ENCODE data around the gene PCDH9.
"Not testable (repeated sequence)": the region's sequence is repeated elsewhere in the genome, so short reads cannot be mapped to it uniquely, and the experiment has no call there.

The PCDH9 gene

DNA sequence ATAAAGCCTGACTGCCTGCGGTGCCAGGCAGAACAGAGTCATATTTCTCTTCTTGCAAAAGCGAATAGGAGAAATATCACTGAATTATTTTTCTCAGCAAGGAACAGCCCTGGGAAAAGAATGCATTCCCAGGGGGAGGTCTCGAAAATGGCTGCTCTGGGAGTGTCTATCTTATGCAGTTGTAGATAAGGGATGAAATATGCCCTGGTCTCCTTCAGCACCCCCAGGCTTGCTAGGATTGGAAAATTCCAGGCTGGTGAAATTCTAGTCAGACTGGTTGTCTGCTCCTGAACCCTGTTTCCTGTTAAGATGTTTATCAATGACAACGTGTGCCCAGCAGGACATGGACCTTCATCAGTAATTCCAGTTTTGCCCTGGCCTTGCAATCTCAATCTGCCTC lies 469.5 kb downstream of the PCDH9 start:
- not testable (repeated sequence) for DNase-seq (ENCODE audit: low read depth in 3 of 3)

GRCh38 chr13:66759919-66760318 lies 470.2 kb downstream of the PCDH9 start:
- no peak for DNase-seq (ENCODE audit: low read depth in 3 of 3)

DNA sequence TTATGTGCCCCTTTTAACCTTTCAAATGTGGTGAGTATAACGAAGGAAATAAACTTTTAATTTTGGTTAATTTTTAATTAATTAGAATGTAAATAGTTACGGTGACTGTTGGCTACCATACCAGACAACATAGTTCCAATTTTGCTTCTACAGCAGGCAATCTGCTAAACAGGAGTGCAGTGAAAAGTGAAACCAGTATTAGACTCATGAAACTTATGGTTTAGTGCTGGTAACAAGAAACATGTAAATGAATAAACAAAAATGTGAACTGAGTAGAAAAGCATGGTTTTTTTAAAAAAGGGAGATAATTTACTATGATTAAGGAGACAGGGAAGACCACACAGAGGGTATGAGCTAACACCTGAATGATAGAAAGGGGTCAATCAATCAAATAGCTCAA lies 478.4 kb downstream of the PCDH9 start:
- no peak for DNase-seq (ENCODE audit: low read depth in 3 of 3)

DNA sequence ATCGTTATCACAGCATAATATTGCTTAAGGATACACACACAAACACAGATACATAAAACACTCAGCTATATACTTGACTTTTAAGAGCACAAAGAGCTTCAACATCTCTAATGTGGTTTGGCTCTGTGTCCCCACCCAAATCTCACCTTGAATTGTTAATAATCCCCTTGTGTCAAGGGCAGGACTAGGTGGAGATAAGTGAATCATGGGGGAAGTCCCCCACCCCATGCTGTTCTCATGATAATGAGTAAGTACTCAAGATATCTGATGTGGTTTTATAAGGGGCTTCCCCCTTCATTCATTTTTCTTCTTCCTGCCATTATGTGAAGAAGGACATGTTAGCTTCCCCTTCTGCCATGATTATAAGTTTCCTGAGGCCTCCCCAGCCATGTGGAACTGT lies 481.4 kb downstream of the PCDH9 start:
- no peak for DNase-seq (ENCODE audit: low read depth in 3 of 3)

DNA sequence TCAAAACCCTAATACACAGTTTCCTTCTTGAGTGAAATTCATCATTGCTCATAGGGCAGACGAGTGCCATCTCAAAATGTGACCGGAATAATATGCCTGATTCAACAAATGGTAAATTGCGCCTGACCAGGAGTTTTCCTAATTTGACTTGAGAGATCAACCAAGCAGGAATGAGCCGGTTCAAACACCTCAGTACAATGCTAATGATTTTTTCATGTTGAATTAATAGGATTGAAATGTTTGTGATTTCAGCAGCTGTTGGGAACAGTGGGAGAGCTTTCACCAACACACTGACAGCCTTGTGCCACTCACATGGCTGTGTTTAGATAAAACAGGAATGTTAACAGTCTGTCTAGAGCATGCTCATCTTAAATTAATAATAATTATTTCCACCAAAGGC lies 484.8 kb downstream of the PCDH9 start:
- no peak for DNase-seq (ENCODE audit: low read depth in 3 of 3)

GRCh38 chr13:66723576-66723975 lies 506.6 kb downstream of the PCDH9 start:
- no peak for DNase-seq (ENCODE audit: low read depth in 3 of 3)

DNA sequence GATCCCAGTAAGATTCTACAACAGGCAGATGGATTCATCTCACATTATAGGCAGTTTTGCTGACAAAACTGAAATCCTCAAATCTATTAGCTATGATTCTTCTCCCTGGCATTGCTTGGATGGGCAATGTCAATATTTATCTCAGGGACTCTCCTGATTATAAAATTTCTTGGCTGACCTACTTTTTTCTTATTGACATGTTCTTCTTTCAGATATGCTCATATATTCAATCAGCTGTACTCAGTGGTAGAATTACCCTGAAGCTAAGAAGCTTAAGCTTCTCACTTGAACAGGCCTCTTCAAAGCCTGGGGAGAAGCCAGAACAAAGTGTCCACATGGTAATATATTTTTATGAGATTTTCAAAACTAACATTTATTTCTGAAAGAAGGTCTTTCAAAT lies 513.6 kb downstream of the PCDH9 start:
- DNase-seq (ENCODE audit: low read depth in 3 of 3), result no peak

DNA sequence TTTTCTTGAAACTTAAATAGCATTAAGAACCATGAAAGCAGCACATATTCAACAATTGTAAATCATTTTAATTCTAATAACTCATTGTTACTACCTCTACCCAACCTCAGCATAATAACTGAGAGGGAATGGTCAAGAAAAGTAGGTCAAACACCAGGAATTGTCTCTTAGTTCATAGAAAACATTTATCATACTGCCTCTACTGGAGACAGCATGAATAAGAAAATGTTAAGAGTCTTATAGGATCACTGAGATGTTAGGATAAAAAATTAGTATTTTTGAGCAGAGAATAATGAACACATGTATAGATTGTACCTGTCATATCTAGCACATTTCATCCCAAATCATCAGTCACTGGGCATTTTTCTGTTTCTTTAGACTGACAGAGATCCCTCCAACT lies 515.3 kb downstream of the PCDH9 start:
- no peak for DNase-seq (ENCODE audit: low read depth in 3 of 3)

GRCh38 chr13:66704110-66704509 lies 526.0 kb downstream of the PCDH9 start:
- DNase-seq (ENCODE audit: low read depth in 3 of 3), result no peak

DNA sequence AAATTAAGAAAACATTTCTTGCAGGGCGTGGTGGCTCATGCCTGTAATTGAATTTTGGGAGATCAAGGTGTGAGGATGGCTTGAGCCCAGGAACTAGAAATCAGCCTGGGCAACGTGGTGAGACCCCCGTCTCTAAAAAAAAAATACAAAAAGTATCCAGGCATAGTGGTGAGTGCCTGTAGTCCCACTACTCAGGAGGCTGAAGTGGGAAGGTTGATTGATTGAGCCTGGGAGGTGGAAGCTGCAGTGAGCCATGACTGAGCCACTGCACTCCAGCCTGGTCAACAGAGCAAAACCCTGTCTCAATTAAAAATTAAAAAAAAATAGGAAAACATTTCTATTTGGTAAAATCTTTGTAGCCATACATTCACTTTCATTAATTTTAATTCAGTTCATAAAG lies 526.5 kb downstream of the PCDH9 start:
- no peak for DNase-seq (ENCODE audit: low read depth in 3 of 3)

- DNase-seq (ENCODE audit: low read depth in 3 of 3), result no peak
Measured at GRCh38 chr13:66700117-66700601, 530.0 kb downstream of the PCDH9 start.

GRCh38 chr13:66693656-66694055 lies 536.5 kb downstream of the PCDH9 start:
- no peak for DNase-seq (ENCODE audit: low read depth in 3 of 3)

DNA sequence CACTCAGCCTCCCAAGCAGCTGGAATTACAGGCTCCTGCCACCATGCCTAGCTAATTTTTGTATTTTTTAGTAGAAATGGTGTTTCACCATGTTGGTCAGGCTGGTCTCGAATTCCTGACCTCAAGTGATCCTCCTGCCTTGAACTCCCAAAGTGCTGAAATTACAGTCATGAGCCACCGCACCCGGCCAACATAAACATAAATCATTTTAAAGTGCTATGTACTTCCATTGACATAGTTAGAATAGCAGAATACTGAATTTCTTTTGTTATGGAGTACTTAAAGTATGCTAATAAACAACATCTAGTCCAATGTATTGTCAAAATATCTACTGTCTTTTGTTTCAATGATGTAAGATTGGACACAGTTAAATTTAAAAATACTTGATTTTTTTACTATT lies 539.0 kb downstream of the PCDH9 start:
- DNase-seq (ENCODE audit: low read depth in 3 of 3), result no peak

DNA sequence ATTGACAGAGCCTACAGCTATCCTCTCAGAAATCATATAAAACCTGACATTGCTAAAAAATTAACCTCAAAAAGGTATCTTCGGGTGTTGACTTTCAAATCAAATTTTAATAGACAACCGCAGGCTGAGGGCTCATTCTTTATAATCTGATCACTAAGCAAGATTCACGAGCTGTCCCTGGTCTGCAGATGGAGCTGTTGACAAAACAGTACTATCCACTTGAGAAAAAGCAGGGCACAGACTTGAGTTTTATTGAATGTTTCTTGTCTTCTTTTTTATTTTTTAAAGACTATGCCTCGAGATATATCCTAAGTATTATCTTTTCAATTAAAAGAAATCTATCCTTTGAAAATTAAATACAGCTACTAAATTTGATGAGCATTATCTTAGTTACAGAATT lies 540.5 kb downstream of the PCDH9 start:
- no peak for DNase-seq (ENCODE audit: low read depth in 3 of 3)

DNA sequence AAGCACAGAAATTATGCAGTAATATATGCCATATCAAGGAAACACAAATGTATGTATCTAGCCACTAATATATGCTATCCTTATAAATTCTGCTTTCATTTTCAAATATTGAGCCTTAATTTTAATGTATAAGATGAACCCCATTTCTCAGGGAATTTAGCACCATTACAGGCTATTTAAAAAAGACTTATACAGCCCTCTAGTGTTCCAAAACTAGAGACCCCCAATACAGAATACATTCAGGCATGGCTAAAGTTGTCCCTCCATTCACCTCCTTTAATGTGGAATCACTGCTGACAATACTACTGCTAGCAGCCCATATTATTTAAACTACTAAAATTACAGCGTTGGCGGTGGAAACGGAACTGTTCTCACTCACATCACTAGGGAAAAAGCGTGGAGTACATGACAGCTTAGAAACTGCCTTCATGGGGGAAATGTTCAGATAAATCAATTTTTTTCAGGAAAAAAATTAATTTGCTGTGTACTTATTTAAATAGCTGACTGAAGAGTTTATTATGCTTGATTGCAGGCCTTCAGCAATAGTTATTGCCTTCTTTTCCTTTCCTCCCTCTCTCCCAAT lies 541.0 kb downstream of the PCDH9 start:
- DNase-seq (ENCODE audit: low read depth in 3 of 3), result no peak

DNA sequence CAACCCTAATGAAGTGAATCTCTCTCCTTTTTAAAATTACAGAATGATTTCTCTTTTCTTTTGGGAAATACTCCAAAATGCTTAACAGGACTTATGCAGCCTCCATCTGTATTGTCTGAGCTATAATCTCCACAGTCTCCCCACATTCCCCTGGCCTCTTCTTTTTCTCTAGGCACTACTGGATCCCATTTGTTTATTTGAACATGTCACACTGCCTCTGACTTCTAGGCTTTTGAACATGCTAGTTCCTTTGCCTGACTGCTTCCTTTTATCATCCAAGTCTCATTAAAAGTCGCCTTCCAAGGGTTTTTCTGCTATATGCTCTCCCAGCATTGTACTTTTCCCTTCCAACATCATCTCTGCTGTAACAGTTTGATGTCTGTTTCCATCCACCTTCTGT lies 548.7 kb downstream of the PCDH9 start:
- no peak for DNase-seq (ENCODE audit: low read depth in 3 of 3)

DNA sequence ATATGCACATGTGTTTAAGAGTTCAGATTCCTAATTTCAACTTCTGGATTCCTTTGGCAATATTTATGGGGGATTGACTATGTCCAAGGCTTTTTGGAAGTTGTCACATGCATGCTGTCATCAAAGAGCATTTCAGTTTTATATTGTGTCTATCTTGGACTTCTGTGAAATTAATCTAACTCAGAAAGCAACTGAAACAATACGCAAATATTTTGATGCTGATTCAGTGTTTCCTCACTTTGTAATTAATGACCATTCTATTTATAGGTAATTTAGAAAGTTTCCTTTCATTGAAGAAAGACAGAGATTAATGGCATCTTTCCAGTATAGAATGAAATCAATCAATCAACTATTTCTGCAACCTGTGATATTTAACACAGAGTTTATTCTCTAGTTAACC lies 550.1 kb downstream of the PCDH9 start:
- no peak for DNase-seq (ENCODE audit: low read depth in 3 of 3)

DNA sequence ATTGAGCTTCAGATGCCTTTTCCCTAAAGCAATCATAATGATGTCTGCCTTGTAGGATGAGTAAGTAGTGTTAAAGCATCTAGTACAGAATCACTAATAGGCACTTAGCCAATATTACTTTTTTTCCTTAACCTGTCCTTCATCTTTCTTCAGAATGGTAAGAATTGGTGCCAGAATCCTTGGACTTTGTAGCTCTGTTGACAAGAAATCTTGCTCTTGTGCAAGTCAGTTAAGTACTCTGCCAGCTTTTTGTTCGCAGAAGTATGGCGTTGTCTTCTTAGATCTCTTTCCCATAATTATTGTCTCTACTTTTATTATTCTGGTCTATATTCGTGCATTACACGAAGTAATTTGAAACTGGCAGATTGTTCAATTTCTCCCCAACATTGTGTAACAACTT lies 554.5 kb downstream of the PCDH9 start:
- no peak for DNase-seq (ENCODE audit: low read depth in 3 of 3)

DNA sequence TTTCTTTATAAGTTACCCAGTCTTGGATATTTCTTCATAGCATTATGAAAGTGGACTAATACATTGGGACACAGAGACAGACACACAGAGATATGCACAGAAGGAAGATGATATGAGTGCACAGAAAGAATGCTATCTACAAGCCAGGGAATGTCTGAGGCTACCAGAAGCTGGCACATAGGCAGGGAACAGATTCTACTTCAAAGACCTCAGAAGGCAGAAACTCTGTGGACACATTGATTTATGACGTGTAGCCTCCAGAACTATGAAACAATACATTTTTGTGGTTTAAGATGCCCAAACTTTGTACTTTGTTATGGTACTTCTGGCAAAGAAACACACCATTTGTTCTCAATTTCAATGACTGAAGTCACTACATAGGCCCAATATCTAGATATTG lies 556.7 kb downstream of the PCDH9 start:
- no peak for DNase-seq (ENCODE audit: low read depth in 3 of 3)

- DNase-seq (ENCODE audit: low read depth in 3 of 3), result no peak
Measured at GRCh38 chr13:66665991-66666390, 564.1 kb downstream of the PCDH9 start.

GRCh38 chr13:66663711-66664110 lies 566.4 kb downstream of the PCDH9 start:
- no peak for DNase-seq (ENCODE audit: low read depth in 3 of 3)

DNA sequence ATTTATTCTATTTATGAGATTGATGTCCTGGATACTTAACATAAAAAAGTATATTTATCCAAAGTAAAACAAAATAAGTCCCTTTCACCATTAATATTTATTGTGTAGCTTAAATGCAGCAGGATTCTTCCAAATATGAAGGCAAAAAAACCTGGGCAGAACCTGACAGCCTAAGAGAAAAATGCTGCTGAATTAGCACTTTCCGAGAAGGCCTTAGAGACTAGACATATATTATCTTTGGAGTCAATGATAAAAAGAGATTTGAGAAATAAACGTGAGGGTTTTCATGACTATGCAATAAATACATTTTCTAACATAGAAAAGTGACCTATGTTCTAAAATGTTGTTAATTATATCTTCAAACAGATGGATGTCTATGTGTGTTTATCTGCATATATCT lies 566.9 kb downstream of the PCDH9 start:
- no peak for DNase-seq (ENCODE audit: low read depth in 3 of 3)

GRCh38 chr13:66661336-66661735 lies 568.8 kb downstream of the PCDH9 start:
- no peak for DNase-seq (ENCODE audit: low read depth in 3 of 3)

DNA sequence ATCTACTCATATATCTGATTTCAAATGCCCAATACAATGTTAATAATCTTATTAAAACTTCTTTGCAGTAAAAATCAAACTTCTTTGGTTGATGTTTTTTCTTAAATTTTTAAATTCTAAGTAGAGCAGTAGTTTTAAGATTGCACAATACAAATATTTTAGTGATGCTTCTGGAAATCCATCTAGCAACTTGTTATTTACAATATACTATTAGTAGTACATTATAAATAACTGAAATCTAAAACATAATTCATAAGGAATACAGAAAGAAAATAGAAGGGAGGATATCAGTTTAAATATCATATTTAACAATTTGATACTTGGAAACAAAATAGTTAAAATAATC lies 569.7 kb downstream of the PCDH9 start:
- no peak for DNase-seq (ENCODE audit: low read depth in 3 of 3)

Data from stimulated activated CD4-positive, alpha-beta T cell treated with anti-CD3 and anti-CD28 coated beads, TNF-alpha, amount 100 ng/mL, for 48 hours (primary cell).